Measurements from ENCODE around the gene GFOD1. TPM values are rescaled to one million over a fixed set of nuclear protein-coding genes. Genes with fewer than 3 reads are reported as not detected.
A peak's percentile ranks its signal among the peaks of the same experiment; 100 is the strongest.

GFOD1 gene
- total and polyA plus RNA-seq, 10 of the 15 experiments (the other 5 are each of a cell fraction or from before 2014, with no cell fraction given) = 6.5 to 41.4 (median 16.0) TPM

DNA sequence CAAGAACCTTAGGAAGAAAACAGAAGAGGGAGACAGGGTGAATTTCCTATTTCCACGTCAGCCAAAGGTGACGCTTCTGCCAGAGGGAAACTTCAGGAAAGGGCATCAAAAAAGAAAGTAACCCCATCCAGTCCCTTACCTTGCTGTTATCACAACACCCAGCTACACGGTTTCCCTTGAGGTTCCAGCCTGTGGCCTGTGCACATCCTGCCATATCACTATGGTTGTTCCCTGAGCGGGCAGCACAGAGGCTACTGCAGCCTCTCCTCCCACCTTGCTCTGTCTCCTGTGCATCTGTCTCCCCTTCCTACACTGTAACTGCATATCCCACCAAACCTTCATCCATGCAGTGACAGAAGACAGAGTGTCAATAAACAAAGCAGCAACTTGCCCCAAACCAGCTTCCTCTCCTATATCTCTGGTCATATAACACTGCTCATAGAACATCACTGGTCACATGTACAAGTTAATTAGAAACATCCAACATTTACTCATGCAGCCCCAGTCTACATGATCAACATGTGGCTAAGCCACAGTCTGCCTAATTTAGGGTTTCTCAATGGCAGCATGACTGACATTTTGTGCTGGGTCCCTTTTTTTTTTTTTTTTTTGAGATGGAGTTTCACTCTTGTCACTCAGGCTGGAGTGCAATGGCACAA, 54.7 kb downstream of the GFOD1 start (continued):
- TF ChIP-seq, protein P1, sequence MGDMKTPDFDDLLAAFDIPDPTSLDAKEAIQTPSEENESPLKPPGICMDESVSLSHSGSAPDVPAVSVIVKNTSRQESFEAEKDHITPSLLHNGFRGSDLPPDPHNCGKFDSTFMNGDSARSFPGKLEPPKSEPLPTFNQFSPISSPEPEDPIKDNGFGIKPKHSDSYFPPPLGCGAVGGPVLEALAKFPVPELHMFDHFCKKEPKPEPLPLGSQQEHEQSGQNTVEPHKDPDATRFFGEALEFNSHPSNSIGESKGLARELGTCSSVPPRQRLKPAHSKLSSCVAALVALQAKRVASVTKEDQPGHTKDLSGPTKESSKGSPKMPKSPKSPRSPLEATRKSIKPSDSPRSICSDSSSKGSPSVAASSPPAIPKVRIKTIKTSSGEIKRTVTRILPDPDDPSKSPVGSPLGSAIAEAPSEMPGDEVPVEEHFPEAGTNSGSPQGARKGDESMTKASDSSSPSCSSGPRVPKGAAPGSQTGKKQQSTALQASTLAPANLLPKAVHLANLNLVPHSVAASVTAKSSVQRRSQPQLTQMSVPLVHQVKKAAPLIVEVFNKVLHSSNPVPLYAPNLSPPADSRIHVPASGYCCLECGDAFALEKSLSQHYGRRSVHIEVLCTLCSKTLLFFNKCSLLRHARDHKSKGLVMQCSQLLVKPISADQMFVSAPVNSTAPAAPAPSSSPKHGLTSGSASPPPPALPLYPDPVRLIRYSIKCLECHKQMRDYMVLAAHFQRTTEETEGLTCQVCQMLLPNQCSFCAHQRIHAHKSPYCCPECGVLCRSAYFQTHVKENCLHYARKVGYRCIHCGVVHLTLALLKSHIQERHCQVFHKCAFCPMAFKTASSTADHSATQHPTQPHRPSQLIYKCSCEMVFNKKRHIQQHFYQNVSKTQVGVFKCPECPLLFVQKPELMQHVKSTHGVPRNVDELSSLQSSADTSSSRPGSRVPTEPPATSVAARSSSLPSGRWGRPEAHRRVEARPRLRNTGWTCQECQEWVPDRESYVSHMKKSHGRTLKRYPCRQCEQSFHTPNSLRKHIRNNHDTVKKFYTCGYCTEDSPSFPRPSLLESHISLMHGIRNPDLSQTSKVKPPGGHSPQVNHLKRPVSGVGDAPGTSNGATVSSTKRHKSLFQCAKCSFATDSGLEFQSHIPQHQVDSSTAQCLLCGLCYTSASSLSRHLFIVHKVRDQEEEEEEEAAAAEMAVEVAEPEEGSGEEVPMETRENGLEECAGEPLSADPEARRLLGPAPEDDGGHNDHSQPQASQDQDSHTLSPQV (IDR thresholded peaks at IDR 0.05) = no peak
- TF ChIP-seq MEF2B (IDR thresholded peaks at IDR 0.05; ENCODE audit: partially characterized antibody, poor library complexity, severe bottlenecking) (no peak), TCF3 (IDR thresholded peaks at IDR 0.05; ENCODE audit: borderline replicate concordance, insufficient read depth, low read depth, low read length) (no peak), ZSCAN29 (IDR thresholded peaks at IDR 0.05) (no peak), HDGF (IDR thresholded peaks at IDR 0.05) (0 out of 2 replicates have a peak, but pooled peaks have one; percentile 47), MTA3 (IDR thresholded peaks at IDR 0.05; ENCODE audit: borderline replicate concordance, low read length) (no peak), IKZF2 (IDR thresholded peaks at IDR 0.05) (no peak; a peak in 2 of 4 replicates), DPF2 (IDR thresholded peaks at IDR 0.05) (no peak), JUND (IDR thresholded peaks at IDR 0.05; ENCODE audit: low read depth, low read length) (no peak), ZZZ3 (IDR thresholded peaks at IDR 0.05; ENCODE audit: control insufficient read depth, insufficient read length, low read depth) (no peak), RAD21 (IDR thresholded peaks at IDR 0.05; ENCODE audit: insufficient read depth, low read depth, low read length) (no peak), ETV6 (conservative IDR thresholded peaks at IDR 0.05 in 1 of 2, IDR thresholded peaks at IDR 0.05 in 1 of 2; ENCODE audit: borderline replicate concordance in 1 of 2, low read depth in 1 of 2) (no peak), BRCA1 (IDR thresholded peaks at IDR 0.05; ENCODE audit: low read depth, low read length) (no peak)
- TF ChIP-seq, protein P2, sequence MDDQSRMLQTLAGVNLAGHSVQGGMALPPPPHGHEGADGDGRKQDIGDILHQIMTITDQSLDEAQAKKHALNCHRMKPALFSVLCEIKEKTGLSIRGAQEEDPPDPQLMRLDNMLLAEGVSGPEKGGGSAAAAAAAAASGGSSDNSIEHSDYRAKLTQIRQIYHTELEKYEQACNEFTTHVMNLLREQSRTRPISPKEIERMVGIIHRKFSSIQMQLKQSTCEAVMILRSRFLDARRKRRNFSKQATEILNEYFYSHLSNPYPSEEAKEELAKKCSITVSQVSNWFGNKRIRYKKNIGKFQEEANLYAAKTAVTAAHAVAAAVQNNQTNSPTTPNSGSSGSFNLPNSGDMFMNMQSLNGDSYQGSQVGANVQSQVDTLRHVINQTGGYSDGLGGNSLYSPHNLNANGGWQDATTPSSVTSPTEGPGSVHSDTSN (IDR thresholded peaks at IDR 0.05; ENCODE audit: insufficient replicate concordance, low read depth, low read length) = peak; percentile 17
- TF ChIP-seq, protein P3, sequence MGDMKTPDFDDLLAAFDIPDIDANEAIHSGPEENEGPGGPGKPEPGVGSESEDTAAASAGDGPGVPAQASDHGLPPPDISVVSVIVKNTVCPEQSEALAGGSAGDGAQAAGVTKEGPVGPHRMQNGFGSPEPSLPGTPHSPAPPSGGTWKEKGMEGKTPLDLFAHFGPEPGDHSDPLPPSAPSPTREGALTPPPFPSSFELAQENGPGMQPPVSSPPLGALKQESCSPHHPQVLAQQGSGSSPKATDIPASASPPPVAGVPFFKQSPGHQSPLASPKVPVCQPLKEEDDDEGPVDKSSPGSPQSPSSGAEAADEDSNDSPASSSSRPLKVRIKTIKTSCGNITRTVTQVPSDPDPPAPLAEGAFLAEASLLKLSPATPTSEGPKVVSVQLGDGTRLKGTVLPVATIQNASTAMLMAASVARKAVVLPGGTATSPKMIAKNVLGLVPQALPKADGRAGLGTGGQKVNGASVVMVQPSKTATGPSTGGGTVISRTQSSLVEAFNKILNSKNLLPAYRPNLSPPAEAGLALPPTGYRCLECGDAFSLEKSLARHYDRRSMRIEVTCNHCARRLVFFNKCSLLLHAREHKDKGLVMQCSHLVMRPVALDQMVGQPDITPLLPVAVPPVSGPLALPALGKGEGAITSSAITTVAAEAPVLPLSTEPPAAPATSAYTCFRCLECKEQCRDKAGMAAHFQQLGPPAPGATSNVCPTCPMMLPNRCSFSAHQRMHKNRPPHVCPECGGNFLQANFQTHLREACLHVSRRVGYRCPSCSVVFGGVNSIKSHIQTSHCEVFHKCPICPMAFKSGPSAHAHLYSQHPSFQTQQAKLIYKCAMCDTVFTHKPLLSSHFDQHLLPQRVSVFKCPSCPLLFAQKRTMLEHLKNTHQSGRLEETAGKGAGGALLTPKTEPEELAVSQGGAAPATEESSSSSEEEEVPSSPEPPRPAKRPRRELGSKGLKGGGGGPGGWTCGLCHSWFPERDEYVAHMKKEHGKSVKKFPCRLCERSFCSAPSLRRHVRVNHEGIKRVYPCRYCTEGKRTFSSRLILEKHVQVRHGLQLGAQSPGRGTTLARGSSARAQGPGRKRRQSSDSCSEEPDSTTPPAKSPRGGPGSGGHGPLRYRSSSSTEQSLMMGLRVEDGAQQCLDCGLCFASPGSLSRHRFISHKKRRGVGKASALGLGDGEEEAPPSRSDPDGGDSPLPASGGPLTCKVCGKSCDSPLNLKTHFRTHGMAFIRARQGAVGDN (IDR thresholded peaks at IDR 0.05) = peak; percentile 75
- TF ChIP-seq, protein P4, sequence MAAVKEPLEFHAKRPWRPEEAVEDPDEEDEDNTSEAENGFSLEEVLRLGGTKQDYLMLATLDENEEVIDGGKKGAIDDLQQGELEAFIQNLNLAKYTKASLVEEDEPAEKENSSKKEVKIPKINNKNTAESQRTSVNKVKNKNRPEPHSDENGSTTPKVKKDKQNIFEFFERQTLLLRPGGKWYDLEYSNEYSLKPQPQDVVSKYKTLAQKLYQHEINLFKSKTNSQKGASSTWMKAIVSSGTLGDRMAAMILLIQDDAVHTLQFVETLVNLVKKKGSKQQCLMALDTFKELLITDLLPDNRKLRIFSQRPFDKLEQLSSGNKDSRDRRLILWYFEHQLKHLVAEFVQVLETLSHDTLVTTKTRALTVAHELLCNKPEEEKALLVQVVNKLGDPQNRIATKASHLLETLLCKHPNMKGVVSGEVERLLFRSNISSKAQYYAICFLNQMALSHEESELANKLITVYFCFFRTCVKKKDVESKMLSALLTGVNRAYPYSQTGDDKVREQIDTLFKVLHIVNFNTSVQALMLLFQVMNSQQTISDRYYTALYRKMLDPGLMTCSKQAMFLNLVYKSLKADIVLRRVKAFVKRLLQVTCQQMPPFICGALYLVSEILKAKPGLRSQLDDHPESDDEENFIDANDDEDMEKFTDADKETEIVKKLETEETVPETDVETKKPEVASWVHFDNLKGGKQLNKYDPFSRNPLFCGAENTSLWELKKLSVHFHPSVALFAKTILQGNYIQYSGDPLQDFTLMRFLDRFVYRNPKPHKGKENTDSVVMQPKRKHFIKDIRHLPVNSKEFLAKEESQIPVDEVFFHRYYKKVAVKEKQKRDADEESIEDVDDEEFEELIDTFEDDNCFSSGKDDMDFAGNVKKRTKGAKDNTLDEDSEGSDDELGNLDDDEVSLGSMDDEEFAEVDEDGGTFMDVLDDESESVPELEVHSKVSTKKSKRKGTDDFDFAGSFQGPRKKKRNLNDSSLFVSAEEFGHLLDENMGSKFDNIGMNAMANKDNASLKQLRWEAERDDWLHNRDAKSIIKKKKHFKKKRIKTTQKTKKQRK (IDR thresholded peaks at IDR 0.05; ENCODE audit: low read depth, low read length) = no peak

Data from GM12878 (cell line).